ENCODE results near the gene CCN6.

The CCN6 gene

DNA sequence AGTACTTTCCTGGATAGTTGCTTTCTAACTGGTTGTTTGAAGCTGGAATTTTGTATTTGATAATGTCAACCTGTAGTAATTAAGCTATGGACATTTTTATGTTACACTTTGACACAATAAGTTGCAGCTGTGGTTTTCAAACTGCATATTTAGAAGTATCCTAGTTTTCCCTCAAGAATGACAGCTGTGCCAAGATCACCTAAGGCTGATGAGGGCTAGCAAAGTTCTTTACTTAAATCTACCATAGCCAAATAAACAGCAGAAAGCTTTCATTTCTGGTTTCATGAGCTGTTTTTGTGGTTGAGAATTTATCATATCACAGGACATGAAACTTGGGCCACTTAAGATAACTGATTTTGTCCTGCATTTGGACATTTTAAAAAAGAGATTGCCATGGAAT, 64.1 kb downstream of the CCN6 start:
- DNase-seq = no peak
